CD8-positive, alpha-beta memory T cell (primary cell): Measurements from ENCODE around the gene HBS1L. TPM values are rescaled to one million over a fixed set of nuclear protein-coding genes. Genes with fewer than 3 reads are reported as not detected.

Experiments
- CTCF ChIA-PET: fragments of 350-600 bp; sonication (Branson Sonifier 250); formaldehyde crosslinking; loops from one replicate; lab custom pipeline; 2021; ENCODE audit warnings: antibody characterized with exemption; lab: Charles Lee
- POLR2A ChIA-PET: fragments of 350-600 bp; sonication (Branson Sonifier 250); formaldehyde crosslinking; loops from one replicate; lab custom pipeline; 2021; ENCODE audit warnings: antibody characterized with exemption; lab: Charles Lee
- DNase-seq, 5 donors: peaks; one replicate each; pipeline versions ENCODE4 v3.0.0 to v3.0.0-alpha.2; 2020 to 2022; ENCODE audit warnings: mixed read lengths in 1 of 5
- H3K27ac ChIP-seq: one replicate; pipeline ENCODE4 v1.7.0; 2013; ENCODE audit warnings: low read depth, mild to moderate bottlenecking, low read length, moderate library complexity
- H3K27me3 ChIP-seq: 2 replicates; pipeline ENCODE4 v1.7.0; 2013; ENCODE audit warnings: low read length, mild to moderate bottlenecking; ENCODE audit not compliant: insufficient read depth, poor library complexity, severe bottlenecking
- H3K36me3 ChIP-seq: 2 replicates; pipeline ENCODE4 v1.7.0; 2013; ENCODE audit warnings: mild to moderate bottlenecking, low read length, moderate library complexity; ENCODE audit not compliant: insufficient read depth
- H3K4me1 ChIP-seq: 2 replicates; pipeline ENCODE4 v1.7.0; 2013; ENCODE audit warnings: mild to moderate bottlenecking, low read length, moderate library complexity; ENCODE audit not compliant: insufficient read depth
- H3K4me3 ChIP-seq: 2 replicates; pipeline ENCODE4 v1.7.0; 2013; ENCODE audit warnings: mild to moderate bottlenecking, low read length
- H3K9me3 ChIP-seq: 2 replicates; pipeline ENCODE4 v1.7.0; 2013; ENCODE audit warnings: mild to moderate bottlenecking, low read length
- H3K27ac Mint-ChIP-seq, 8 donors: one replicate each; pipeline ENCODE4 v1.8.0; 2020 to 2021; ENCODE audit warnings: mixed read lengths in 8 of 8, mild to moderate bottlenecking in 6 of 8, inconsistent platforms in 3 of 8, moderate library complexity in 3 of 8
- H3K27me3 Mint-ChIP-seq, 2 donors: one replicate each; pipeline ENCODE4 v1.8.0; 2020 to 2021; ENCODE audit warnings: mixed read lengths in 2 of 2, mild to moderate bottlenecking in 1 of 2, moderate library complexity in 1 of 2
- H3K36me3 Mint-ChIP-seq, 3 donors: one replicate each; pipeline ENCODE4 v1.8.0; 2020 to 2021; ENCODE audit warnings: mixed read lengths in 3 of 3, inconsistent platforms in 1 of 3, mild to moderate bottlenecking in 1 of 3
- H3K4me1 Mint-ChIP-seq, 3 donors: one replicate each; pipeline ENCODE4 v1.8.0; 2020 to 2021; ENCODE audit warnings: mixed read lengths in 3 of 3, inconsistent platforms in 1 of 3, mild to moderate bottlenecking in 1 of 3
- H3K4me3 Mint-ChIP-seq, 7 donors: one replicate each; pipeline ENCODE4 v1.8.0; 2020 to 2021; ENCODE audit warnings: mixed read lengths in 7 of 7, mild to moderate bottlenecking in 6 of 7, moderate library complexity in 4 of 7, inconsistent platforms in 2 of 7
- H3K9me3 Mint-ChIP-seq, 5 donors: one replicate each; pipeline ENCODE4 v1.8.0; 2020 to 2022; ENCODE audit warnings: mixed read lengths in 5 of 5, mild to moderate bottlenecking in 3 of 5, moderate library complexity in 2 of 5, inconsistent platforms in 1 of 5
- polyA plus RNA-seq: library from polyadenylated mRNA; unstranded; fragments of 300-500 nt; fragmentation: Illumina TruSeq; gene quantifications from one replicate; pipeline ENCODE4 v1.2.3, GENCODE V29; 2021
- total RNA-seq, 2 experiments: library from RNA; stranded (reverse); gene quantifications; one replicate each; pipeline ENCODE4 v1.2.3, GENCODE V29; 2021

The HBS1L gene
- total and polyA plus RNA-seq, 3 experiments from 2014 or later: 45.6 to 147 (median 145) TPM

- H3K27ac ChIP-seq: no peak overlapping the region
- no peaks in the 10 kb centered on the region for H3K9me3 ChIP-seq
- Mint-ChIP-seq H3K27me3 (peaks cover 0 to 2% of the 10 kb centered on the region in 2 donors), H3K4me3 (no peak overlapping the region), H3K27ac (no peak overlapping the region), H3K9me3 (no peaks in the 10 kb centered on the region), H3K4me1 (no peaks in the 10 kb centered on the region), H3K36me3 (peaks cover 0 to 2% (median 1%) of the 10 kb centered on the region in 3 donors)
- no peaks in the 10 kb centered on the region for H3K27me3 ChIP-seq
- CTCF ChIA-PET: no interaction called here
- no peak overlapping the region for H3K4me3 ChIP-seq
- no peak for DNase-seq
- POLR2A ChIA-PET: interaction anchor here (0.5 kb wide), 1 partner anchor 805 kb away, joined by 4 read pairs; no protein-coding TSS in a partner anchor
- H3K36me3 ChIP-seq: no peaks in the 10 kb centered on the region
- H3K4me1 ChIP-seq: no peaks in the 10 kb centered on the region
These were observed 143.1 kb downstream of the HBS1L start for GRCh38 chr6:134911547-134911946.

- no peaks in the 10 kb centered on the region for H3K9me3 Mint-ChIP-seq
- H3K36me3 ChIP-seq: no peaks in the 10 kb centered on the region
- H3K9me3 ChIP-seq: no peaks in the 10 kb centered on the region
- H3K36me3 Mint-ChIP-seq: peaks cover 0 to 2% (median 0%) of the 10 kb centered on the region in 3 donors
- H3K4me1 ChIP-seq: no peaks in the 10 kb centered on the region
- H3K27me3 Mint-ChIP-seq: peaks cover 0 to 2% of the 10 kb centered on the region in 2 donors
- no peak overlapping the region for H3K4me3 Mint-ChIP-seq
- H3K27ac ChIP-seq: no peak overlapping the region
- no peak overlapping the region for H3K4me3 ChIP-seq
- no peak overlapping the region for H3K27ac Mint-ChIP-seq
- H3K4me1 Mint-ChIP-seq: no peaks in the 10 kb centered on the region
- DNase-seq: no peak
- CTCF ChIA-PET: interaction anchor here (0.7 kb wide), 1 partner anchor 9 kb away, joined by 3 read pairs; no protein-coding TSS in a partner anchor
- H3K27me3 ChIP-seq: no peaks in the 10 kb centered on the region
- POLR2A ChIA-PET: no interaction called here
These were observed 144.1 kb downstream of the HBS1L start for GRCh38 chr6:134910593-134910935.

Other genes starting within 250 kb of the HBS1L start
- gene ALDH8A1, start 104.7 kb downstream of the HBS1L start, total RNA-seq: under 1 TPM; 0.82 to 0.85 TPM
- 0.08 TPM for gene ALDH8A1, start 104.7 kb downstream of the HBS1L start, polyA plus RNA-seq
- gene MYB, start 126.5 kb upstream of the HBS1L start, total RNA-seq: 10 to 100 TPM; 42.3 to 44.2 TPM
- gene MYB, start 126.5 kb upstream of the HBS1L start, polyA plus RNA-seq: 1.3 TPM